CD4-positive, alpha-beta T cell treated with Interleukin-6 at 100 ng/mL for 8 hours (primary cell): ENCODE data around the gene NTRK2.

ENCODE experiments used
- DNase-seq: peaks from one replicate; pipeline ENCODE4 v3.0.0-alpha.2; 2020; ENCODE audit warnings: mixed read lengths, low spot score

Gene NTRK2

DNA sequence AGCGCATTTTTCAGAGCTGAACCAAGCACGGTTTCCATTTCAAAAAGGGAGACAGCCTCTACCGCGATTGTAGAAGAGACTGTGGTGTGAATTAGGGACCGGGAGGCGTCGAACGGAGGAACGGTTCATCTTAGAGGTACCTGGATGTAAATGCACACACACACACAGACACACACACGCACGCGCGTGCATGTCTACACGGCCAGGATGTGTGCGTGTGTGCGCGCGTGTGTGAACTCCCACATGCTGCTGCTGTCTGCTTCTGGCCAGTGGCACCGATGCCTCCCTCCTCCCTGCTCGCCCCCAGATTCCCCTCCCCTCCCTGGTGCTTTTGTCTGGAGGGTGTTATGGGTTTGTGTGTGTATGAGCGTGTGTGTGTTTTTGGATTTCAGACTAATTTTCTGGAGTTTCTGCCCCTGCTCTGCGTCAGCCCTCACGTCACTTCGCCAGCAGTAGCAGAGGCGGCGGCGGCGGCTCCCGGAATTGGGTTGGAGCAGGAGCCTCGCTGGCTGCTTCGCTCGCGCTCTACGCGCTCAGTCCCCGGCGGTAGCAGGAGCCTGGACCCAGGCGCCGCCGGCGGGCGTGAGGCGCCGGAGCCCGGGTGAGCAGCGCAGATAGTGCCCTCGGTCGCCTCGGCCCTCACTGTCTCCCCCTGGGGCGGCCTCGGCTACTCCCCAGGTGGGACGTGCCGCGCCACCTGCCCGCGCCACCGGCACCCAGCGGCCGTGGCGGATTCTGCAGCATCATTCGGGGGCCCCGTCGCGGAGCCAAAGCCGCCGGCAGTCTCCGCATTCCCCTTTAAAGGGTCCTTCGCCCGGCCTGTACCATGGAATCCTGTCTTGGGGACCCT, at the start of gene NTRK2:
Gene NTRK2, plus strand, starts transcription at position 442 of the 850 bp plus-strand sequence. CDS start 1,020 bp downstream, outside the sequence.
- no peak for DNase-seq

- no peak for DNase-seq
These were observed 49.2 kb upstream of the NTRK2 start for GRCh38 chr9:84620338-84620737.

DNA sequence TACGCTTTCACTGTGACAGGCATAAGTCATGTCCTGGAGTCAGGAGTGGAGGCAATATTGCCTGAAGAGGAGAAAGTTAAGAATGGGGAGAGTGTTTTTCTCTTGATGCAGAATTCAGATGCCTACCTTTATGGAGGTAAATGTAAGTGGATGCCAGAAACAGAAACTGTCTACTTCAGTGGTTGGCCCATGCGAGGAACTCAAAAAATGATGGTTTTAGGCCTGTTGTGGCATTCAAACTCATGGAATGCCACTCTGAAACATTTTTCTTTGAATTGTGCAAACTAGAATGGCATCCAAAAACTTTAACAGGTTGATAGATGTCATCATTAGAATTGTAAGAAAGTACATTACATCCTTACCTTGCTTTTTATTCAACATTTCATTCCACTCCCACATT, 47.7 kb upstream of the NTRK2 start:
- DNase-seq: no peak

DNA sequence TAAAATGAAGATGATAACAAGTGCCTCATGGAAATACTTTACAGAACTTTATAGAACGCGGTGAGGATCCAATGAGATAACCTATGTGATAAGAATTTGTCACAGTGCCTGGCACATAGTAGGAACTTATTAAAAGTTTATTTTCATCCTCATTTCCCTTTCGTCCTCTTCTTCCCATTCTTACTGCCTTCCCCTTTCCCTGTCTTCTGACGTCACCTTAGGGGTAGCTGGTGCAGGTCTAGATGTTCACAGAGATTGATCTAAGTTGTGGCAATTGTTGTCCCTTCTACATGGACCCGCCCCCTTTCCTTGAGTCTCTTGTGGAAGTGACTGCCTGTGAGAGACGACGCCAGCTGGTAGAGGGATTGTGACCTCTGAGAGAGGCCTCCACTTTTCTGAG, 46.5 kb upstream of the NTRK2 start:
- DNase-seq: no peak

DNA sequence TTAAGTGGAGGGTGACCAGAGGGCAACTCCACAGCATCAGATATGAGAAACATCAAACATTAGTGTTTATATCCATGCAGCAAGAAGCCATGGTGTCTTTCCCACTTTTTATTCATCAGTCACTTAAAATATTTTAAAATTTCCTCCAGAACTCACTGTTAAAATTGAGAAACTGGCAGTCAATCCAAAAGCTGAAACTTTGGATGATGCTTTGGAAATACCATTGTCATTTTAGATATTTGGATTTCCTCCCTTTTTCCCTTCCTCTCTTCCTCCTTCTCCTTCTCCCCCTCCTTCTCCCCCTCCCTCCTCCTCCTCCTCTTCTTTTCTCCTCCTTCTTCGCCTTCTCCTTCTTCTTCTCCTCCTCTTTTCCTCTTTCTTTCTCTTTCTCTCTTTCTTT, 33.1 kb upstream of the NTRK2 start:
- DNase-seq: no peak

- no peak for DNase-seq
These were observed 26.9 kb upstream of the NTRK2 start for GRCh38 chr9:84642553-84643141.

GRCh38 chr9:84647699-84648098, 21.8 kb upstream of the NTRK2 start:
- DNase-seq: no peak

GRCh38 chr9:84652496-84653120, 16.9 kb upstream of the NTRK2 start:
- DNase-seq: no peak

DNA sequence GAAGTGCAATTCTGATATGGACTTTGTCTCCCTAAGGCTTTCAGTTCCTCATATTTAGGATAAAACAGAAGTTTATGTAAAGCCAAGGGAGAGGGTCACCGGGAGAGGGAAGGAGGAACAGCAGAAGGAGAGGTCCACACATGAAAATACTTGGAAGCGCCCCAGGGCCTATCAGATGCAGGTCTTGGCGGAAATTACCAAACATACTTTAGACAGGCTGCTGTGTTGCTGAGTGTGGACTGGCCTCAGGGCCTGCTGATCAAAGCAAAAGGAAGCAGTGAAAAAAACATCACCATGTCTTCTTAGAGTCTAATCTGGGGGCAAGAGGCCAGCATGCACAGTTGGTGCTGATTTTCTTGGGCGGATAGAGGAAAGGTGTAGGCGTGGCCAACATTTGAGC, 14.1 kb upstream of the NTRK2 start:
- DNase-seq: no peak

- no peak for DNase-seq
These were observed 10.2 kb upstream of the NTRK2 start for GRCh38 chr9:84659313-84659712.

- DNase-seq: no peak
These were observed 9.8 kb upstream of the NTRK2 start for GRCh38 chr9:84659773-84660172.

- no peak for DNase-seq
These were observed 1.8 kb upstream of the NTRK2 start for GRCh38 chr9:84667571-84668195.

DNA sequence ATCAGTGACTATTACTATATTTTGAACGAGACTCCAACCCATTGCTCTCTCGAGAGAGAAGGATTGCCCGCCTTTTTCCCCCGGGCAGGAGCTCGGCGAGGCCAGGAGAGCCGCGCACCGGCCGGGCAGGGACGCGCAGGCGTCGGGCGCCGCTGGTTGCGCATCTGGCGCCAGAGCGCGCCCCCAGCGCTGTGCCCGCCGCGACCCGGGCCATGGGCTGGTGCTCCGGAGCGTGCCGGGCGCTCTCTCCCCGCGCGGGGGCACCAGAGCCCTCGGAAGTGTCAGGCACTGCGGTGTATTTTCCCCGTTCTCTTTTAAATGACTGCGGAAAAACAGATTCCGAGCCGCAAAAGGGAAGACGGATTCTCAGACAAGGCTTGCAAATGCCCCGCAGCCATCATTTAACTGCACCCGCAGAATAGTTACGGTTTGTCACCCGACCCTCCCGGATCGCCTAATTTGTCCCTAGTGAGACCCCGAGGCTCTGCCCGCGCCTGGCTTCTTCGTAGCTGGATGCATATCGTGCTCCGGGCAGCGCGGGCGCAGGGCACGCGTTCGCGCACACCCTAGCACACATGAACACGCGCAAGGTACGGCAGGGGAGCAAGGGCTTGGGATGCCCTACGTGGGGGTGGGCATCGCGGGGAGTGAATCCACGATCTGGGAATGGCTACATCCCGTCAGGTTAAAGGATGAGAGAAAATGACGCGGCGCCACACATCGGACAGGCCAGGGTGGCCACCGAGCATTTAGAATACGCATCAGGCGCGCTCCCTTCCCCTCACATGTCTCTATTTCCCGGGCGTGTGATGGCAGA, 1.1 kb upstream of the NTRK2 start:
- no peak for DNase-seq

- DNase-seq: no peak
These were observed 579 bp upstream of the NTRK2 start for GRCh38 chr9:84669013-84669287.

GRCh38 chr9:84670138-84671041, 861 bp downstream of the NTRK2 start:
- no peak for DNase-seq

GRCh38 chr9:84671586-84672521, 2.3 kb downstream of the NTRK2 start:
- DNase-seq: no peak

GRCh38 chr9:84673806-84674205, 4.3 kb downstream of the NTRK2 start:
- DNase-seq: no peak

DNA sequence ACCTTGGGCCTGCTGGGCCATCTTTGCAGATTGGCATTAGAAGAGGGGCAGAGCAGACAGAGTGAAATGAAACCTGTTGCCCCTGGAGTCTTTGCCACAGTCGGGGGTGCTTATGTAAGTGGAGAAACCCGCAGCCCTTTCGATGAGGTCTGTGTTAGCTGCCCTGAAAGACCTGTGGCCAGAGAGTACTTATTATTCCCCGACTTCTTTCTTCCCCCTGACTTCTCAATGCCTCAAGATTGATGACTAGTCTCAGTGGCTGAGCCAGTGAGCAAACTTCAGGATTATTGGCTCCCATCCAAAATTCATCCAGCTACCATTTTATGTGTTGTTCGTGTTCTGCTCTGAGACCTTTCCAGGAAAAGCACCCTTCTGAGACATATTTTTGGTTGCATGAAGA, 7.6 kb downstream of the NTRK2 start:
- DNase-seq: no peak

DNA sequence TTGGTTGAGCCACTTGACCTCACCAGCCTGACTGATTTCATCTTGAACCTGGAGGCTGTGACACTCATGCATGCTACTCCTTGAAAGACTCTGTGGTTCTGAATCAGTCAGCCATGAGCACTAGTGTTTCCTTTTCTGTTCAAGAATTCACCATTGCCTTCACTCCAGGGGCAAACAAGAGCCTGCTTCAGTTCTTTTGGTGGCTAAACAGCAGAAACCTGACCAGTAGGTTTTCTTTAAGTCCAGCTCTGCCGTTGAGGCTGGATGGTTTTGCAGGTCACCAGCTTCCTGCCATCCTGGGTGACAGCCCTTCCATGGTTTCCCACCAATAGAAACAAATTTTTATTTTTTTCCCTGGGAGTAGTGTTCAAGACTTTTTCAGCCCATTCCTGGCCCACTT, 10.0 kb downstream of the NTRK2 start:
- DNase-seq: no peak
